OCI-M2 (cell line): ENCODE data around the gene DCUN1D2.
"Not testable (repeated sequence)": the region's sequence is repeated elsewhere in the genome, so short reads cannot be mapped to it uniquely, and the experiment has no call there.

Experiments used
- DNase-seq: peaks from one replicate; lab custom pipeline; 2025; ENCODE audit not compliant: unreplicated experiment; lab: John Stamatoyannopoulos, UW

The DCUN1D2 gene

GRCh38 chr13:113490496-113491417, at the start of gene DCUN1D2:
Gene DCUN1D2 (minus strand): TSS chr13:113490711. CDS start chr13:113490669, 42 bp downstream.
- no peak for DNase-seq

GRCh38 chr13:113539822-113540221, 49.3 kb upstream of the DCUN1D2 start:
- no peak for DNase-seq

- DNase-seq = no peak
Measured at GRCh38 chr13:113539176-113539575, 48.7 kb upstream of the DCUN1D2 start.

- DNase-seq = no peak
Measured at GRCh38 chr13:113538689-113539058, 48.2 kb upstream of the DCUN1D2 start.

- no peak for DNase-seq
Measured at GRCh38 chr13:113537909-113538688, 47.6 kb upstream of the DCUN1D2 start.

GRCh38 chr13:113537205-113537604, 46.7 kb upstream of the DCUN1D2 start:
- DNase-seq = no peak

GRCh38 chr13:113536461-113537110, 46.1 kb upstream of the DCUN1D2 start:
- DNase-seq = no peak

GRCh38 chr13:113535381-113535781, 44.9 kb upstream of the DCUN1D2 start:
- no peak for DNase-seq

GRCh38 chr13:113534236-113534860, 43.8 kb upstream of the DCUN1D2 start:
- DNase-seq = no peak

- DNase-seq = no peak
Measured at GRCh38 chr13:113533161-113533840, 42.8 kb upstream of the DCUN1D2 start.

GRCh38 chr13:113532156-113532806, 41.8 kb upstream of the DCUN1D2 start:
- DNase-seq = no peak

- DNase-seq = no peak
Measured at GRCh38 chr13:113531041-113531873, 40.7 kb upstream of the DCUN1D2 start.

- DNase-seq = no peak
Measured at GRCh38 chr13:113528813-113529180, 38.3 kb upstream of the DCUN1D2 start.

GRCh38 chr13:113528101-113528812, 37.7 kb upstream of the DCUN1D2 start:
- no peak for DNase-seq

GRCh38 chr13:113527272-113527958, 36.9 kb upstream of the DCUN1D2 start:
- no peak for DNase-seq

GRCh38 chr13:113526466-113527220, 36.1 kb upstream of the DCUN1D2 start:
- DNase-seq = no peak

- not testable (repeated sequence) for DNase-seq
Measured at GRCh38 chr13:113522438-113522837, 31.9 kb upstream of the DCUN1D2 start.
